ENCODE data around the gene PACRG.

PACRG gene

GRCh38 chr6:162715601-162716000 is 12.2 kb upstream of the PACRG start:
- Histone ChIP-seq H4K12ac (ENCODE audit: low read depth, low read length) (no peak overlapping the region), H3K79me2 (ENCODE audit: control insufficient read depth, insufficient read depth, low read length, poor library complexity) (no peaks in the 10 kb centered on the region), H3K23ac (ENCODE audit: low read length) (no peak overlapping the region), H3K4me1 (ENCODE audit: control insufficient read depth in 1 of 2, insufficient read depth in 2 of 2, low read length in 2 of 2) (peaks cover 0 to 2% of the 10 kb centered on the region in 2 experiments), H3K14ac (ENCODE audit: low read length) (no peak overlapping the region), H3K27me3 (ENCODE audit: insufficient read depth, low read length) (no peaks in the 10 kb centered on the region), H4K91ac (ENCODE audit: low read depth, low read length) (no peak overlapping the region), H3K4me3 (ENCODE audit: low read depth, low read length) (no peak overlapping the region), H4K8ac (ENCODE audit: low read depth, low read length) (no peak overlapping the region), H2AK5ac (ENCODE audit: low read length) (no peak overlapping the region), H3K36me3 (ENCODE audit: control insufficient read depth in 1 of 2, insufficient read depth in 2 of 2, low read length in 2 of 2) (no peaks in the 10 kb centered on the region), H2AFZ (ENCODE audit: insufficient read depth, low read length, poor library complexity) (no peak overlapping the region), H3K18ac (ENCODE audit: low read length) (no peak overlapping the region), H3K9ac (ENCODE audit: low read length) (no peak overlapping the region), H2BK12ac (ENCODE audit: low read length) (no peak overlapping the region), H2BK5ac (ENCODE audit: low read depth, low read length, poor library complexity) (no peak overlapping the region), H3K27ac (ENCODE audit: low read depth, low read length) (no peak overlapping the region), H3K4ac (ENCODE audit: low read depth, low read length) (no peak overlapping the region), H3K4me2 (ENCODE audit: low read length) (no peak overlapping the region), H2BK120ac (ENCODE audit: insufficient read depth, low read length, poor library complexity) (no peak overlapping the region), H3K79me1 (ENCODE audit: low read length) (no peaks in the 10 kb centered on the region), H3K9me3 (ENCODE audit: insufficient read depth, low read depth, low read length) (no peaks in the 10 kb centered on the region)
- no peak for DNase-seq
- WGBS (ENCODE audit: extremely low coverage, insufficient coverage, insufficient read length), result no CpG with 5 or more reads among the region's 6 CpGs

- H3K4ac ChIP-seq (ENCODE audit: low read depth, low read length), result no peak overlapping the region
- no peak overlapping the region for H4K12ac ChIP-seq (ENCODE audit: low read depth, low read length)
- H4K91ac ChIP-seq (ENCODE audit: low read depth, low read length), result no peak overlapping the region
- no peak overlapping the region for H2AFZ ChIP-seq (ENCODE audit: insufficient read depth, low read length, poor library complexity)
- no peak overlapping the region for H2BK12ac ChIP-seq (ENCODE audit: low read length)
- no peak for DNase-seq
- H3K79me2 ChIP-seq (ENCODE audit: control insufficient read depth, insufficient read depth, low read length, poor library complexity), result no peaks in the 10 kb centered on the region
- no peaks in the 10 kb centered on the region for H3K4me1 ChIP-seq (ENCODE audit: control insufficient read depth in 1 of 2, insufficient read depth in 2 of 2, low read length in 2 of 2)
- no peak overlapping the region for H2BK120ac ChIP-seq (ENCODE audit: insufficient read depth, low read length, poor library complexity)
- no peak overlapping the region for H2BK5ac ChIP-seq (ENCODE audit: low read depth, low read length, poor library complexity)
- H3K9me3 ChIP-seq (ENCODE audit: insufficient read depth, low read depth, low read length), result no peaks in the 10 kb centered on the region
- H4K8ac ChIP-seq (ENCODE audit: low read depth, low read length), result no peak overlapping the region
- H3K14ac ChIP-seq (ENCODE audit: low read length), result no peak overlapping the region
- no peaks in the 10 kb centered on the region for H3K79me1 ChIP-seq (ENCODE audit: low read length)
- H2AK5ac ChIP-seq (ENCODE audit: low read length), result no peak overlapping the region
- WGBS (ENCODE audit: extremely low coverage, insufficient coverage, insufficient read length), result no CpG with 5 or more reads among the region's 1 CpG
- no peak overlapping the region for H3K27ac ChIP-seq (ENCODE audit: low read depth, low read length)
- H3K23ac ChIP-seq (ENCODE audit: low read length), result no peak overlapping the region
- H3K4me2 ChIP-seq (ENCODE audit: low read length), result no peak overlapping the region
- H3K36me3 ChIP-seq (ENCODE audit: control insufficient read depth in 1 of 2, insufficient read depth in 2 of 2, low read length in 2 of 2), result no peaks in the 10 kb centered on the region
- no peak overlapping the region for H3K4me3 ChIP-seq (ENCODE audit: low read depth, low read length)
- no peak overlapping the region for H3K9ac ChIP-seq (ENCODE audit: low read length)
- no peaks in the 10 kb centered on the region for H3K27me3 ChIP-seq (ENCODE audit: insufficient read depth, low read length)
- H3K18ac ChIP-seq (ENCODE audit: low read length), result no peak overlapping the region
These were observed 8.2 kb upstream of the PACRG start for GRCh38 chr6:162719528-162719927.

- WGBS (ENCODE audit: extremely low coverage, insufficient coverage, insufficient read length), result no CpG with 5 or more reads among the region's 2 CpGs
- Histone ChIP-seq H4K12ac (ENCODE audit: low read depth, low read length) (no peak overlapping the region), H3K4me2 (ENCODE audit: low read length) (no peak overlapping the region), H3K79me1 (ENCODE audit: low read length) (no peaks in the 10 kb centered on the region), H3K18ac (ENCODE audit: low read length) (no peak overlapping the region), H2BK120ac (ENCODE audit: insufficient read depth, low read length, poor library complexity) (no peak overlapping the region), H2AK5ac (ENCODE audit: low read length) (no peak overlapping the region), H2BK5ac (ENCODE audit: low read depth, low read length, poor library complexity) (no peak overlapping the region), H3K14ac (ENCODE audit: low read length) (no peak overlapping the region), H3K27me3 (ENCODE audit: insufficient read depth, low read length) (no peaks in the 10 kb centered on the region), H3K79me2 (ENCODE audit: control insufficient read depth, insufficient read depth, low read length, poor library complexity) (no peaks in the 10 kb centered on the region), H3K4me1 (ENCODE audit: control insufficient read depth in 1 of 2, insufficient read depth in 2 of 2, low read length in 2 of 2) (no peaks in the 10 kb centered on the region), H3K4ac (ENCODE audit: low read depth, low read length) (no peak overlapping the region), H4K91ac (ENCODE audit: low read depth, low read length) (no peak overlapping the region), H2BK12ac (ENCODE audit: low read length) (no peak overlapping the region), H3K4me3 (ENCODE audit: low read depth, low read length) (no peak overlapping the region), H3K27ac (ENCODE audit: low read depth, low read length) (no peak overlapping the region), H3K9me3 (ENCODE audit: insufficient read depth, low read depth, low read length) (no peaks in the 10 kb centered on the region), H2AFZ (ENCODE audit: insufficient read depth, low read length, poor library complexity) (no peak overlapping the region), H4K8ac (ENCODE audit: low read depth, low read length) (no peak overlapping the region), H3K9ac (ENCODE audit: low read length) (no peak overlapping the region), H3K36me3 (ENCODE audit: control insufficient read depth in 1 of 2, insufficient read depth in 2 of 2, low read length in 2 of 2) (no peaks in the 10 kb centered on the region), H3K23ac (ENCODE audit: low read length) (no peak overlapping the region)
- DNase-seq, result no peak
These were observed 6.4 kb upstream of the PACRG start for GRCh38 chr6:162721404-162721687.

GRCh38 chr6:162722226-162722625 is 5.5 kb upstream of the PACRG start:
- no peak for DNase-seq
- Histone ChIP-seq H2AK5ac (ENCODE audit: low read length) (no peak overlapping the region), H2AFZ (ENCODE audit: insufficient read depth, low read length, poor library complexity) (no peak overlapping the region), H3K9ac (ENCODE audit: low read length) (no peak overlapping the region), H3K27ac (ENCODE audit: low read depth, low read length) (no peak overlapping the region), H2BK5ac (ENCODE audit: low read depth, low read length, poor library complexity) (no peak overlapping the region), H3K18ac (ENCODE audit: low read length) (no peak overlapping the region), H3K14ac (ENCODE audit: low read length) (no peak overlapping the region), H3K9me3 (ENCODE audit: insufficient read depth, low read depth, low read length) (no peaks in the 10 kb centered on the region), H3K27me3 (ENCODE audit: insufficient read depth, low read length) (no peaks in the 10 kb centered on the region), H3K23ac (ENCODE audit: low read length) (no peak overlapping the region), H3K36me3 (ENCODE audit: control insufficient read depth in 1 of 2, insufficient read depth in 2 of 2, low read length in 2 of 2) (no peaks in the 10 kb centered on the region), H3K4me1 (ENCODE audit: control insufficient read depth in 1 of 2, insufficient read depth in 2 of 2, low read length in 2 of 2) (no peaks in the 10 kb centered on the region), H3K79me1 (ENCODE audit: low read length) (peaks cover 1% of the 10 kb centered on the region), H2BK120ac (ENCODE audit: insufficient read depth, low read length, poor library complexity) (no peak overlapping the region), H2BK12ac (ENCODE audit: low read length) (no peak overlapping the region), H4K91ac (ENCODE audit: low read depth, low read length) (no peak overlapping the region), H4K12ac (ENCODE audit: low read depth, low read length) (no peak overlapping the region), H4K8ac (ENCODE audit: low read depth, low read length) (no peak overlapping the region), H3K79me2 (ENCODE audit: control insufficient read depth, insufficient read depth, low read length, poor library complexity) (peaks cover 1% of the 10 kb centered on the region), H3K4ac (ENCODE audit: low read depth, low read length) (no peak overlapping the region), H3K4me2 (ENCODE audit: low read length) (no peak overlapping the region), H3K4me3 (ENCODE audit: low read depth, low read length) (no peak overlapping the region)
- no CpG with 5 or more reads among the region's 2 CpGs for WGBS (ENCODE audit: extremely low coverage, insufficient coverage, insufficient read length)

GRCh38 chr6:162722633-162723032 is 5.1 kb upstream of the PACRG start:
- Histone ChIP-seq H2BK5ac (ENCODE audit: low read depth, low read length, poor library complexity) (no peak overlapping the region), H3K36me3 (ENCODE audit: control insufficient read depth in 1 of 2, insufficient read depth in 2 of 2, low read length in 2 of 2) (no peaks in the 10 kb centered on the region), H3K9me3 (ENCODE audit: insufficient read depth, low read depth, low read length) (no peaks in the 10 kb centered on the region), H3K79me2 (ENCODE audit: control insufficient read depth, insufficient read depth, low read length, poor library complexity) (peaks cover 4% of the 10 kb centered on the region), H4K12ac (ENCODE audit: low read depth, low read length) (no peak overlapping the region), H2AK5ac (ENCODE audit: low read length) (no peak overlapping the region), H3K4me1 (ENCODE audit: control insufficient read depth in 1 of 2, insufficient read depth in 2 of 2, low read length in 2 of 2) (no peaks in the 10 kb centered on the region), H2AFZ (ENCODE audit: insufficient read depth, low read length, poor library complexity) (no peak overlapping the region), H4K91ac (ENCODE audit: low read depth, low read length) (no peak overlapping the region), H3K9ac (ENCODE audit: low read length) (no peak overlapping the region), H3K4ac (ENCODE audit: low read depth, low read length) (no peak overlapping the region), H3K79me1 (ENCODE audit: low read length) (peaks cover 4% of the 10 kb centered on the region), H3K14ac (ENCODE audit: low read length) (no peak overlapping the region), H2BK12ac (ENCODE audit: low read length) (no peak overlapping the region), H3K27me3 (ENCODE audit: insufficient read depth, low read length) (no peaks in the 10 kb centered on the region), H3K18ac (ENCODE audit: low read length) (no peak overlapping the region), H2BK120ac (ENCODE audit: insufficient read depth, low read length, poor library complexity) (no peak overlapping the region), H3K4me3 (ENCODE audit: low read depth, low read length) (no peak overlapping the region), H4K8ac (ENCODE audit: low read depth, low read length) (no peak overlapping the region), H3K4me2 (ENCODE audit: low read length) (no peak overlapping the region), H3K27ac (ENCODE audit: low read depth, low read length) (no peak overlapping the region), H3K23ac (ENCODE audit: low read length) (no peak overlapping the region)
- DNase-seq, result no peak
- no CpG with 5 or more reads among the region's 1 CpG for WGBS (ENCODE audit: extremely low coverage, insufficient coverage, insufficient read length)
